Transverse colon (tissue), 4 donors: Measurements from ENCODE around the gene RPL28. TPM values are rescaled to one million over a fixed set of nuclear protein-coding genes. Genes with fewer than 3 reads are reported as not detected.

Experiments
- DNase-seq: peaks from one replicate; pipeline ENCODE4 v3.0.0-alpha.2; 2019
- H3K27ac ChIP-seq, 4 donors: fragments of 200-600 bp; sonication (generic); 2 replicates each; pipeline ENCODE4 v1.5.1; 2016 to 2018; ENCODE audit warnings: inconsistent platforms in 4 of 4
- H3K27me3 ChIP-seq: fragments of 200-600 bp; sonication (generic); 2 replicates; pipeline ENCODE4 v1.5.1; 2017; ENCODE audit warnings: inconsistent platforms
- H3K36me3 ChIP-seq, 4 donors: fragments of 200-600 bp; sonication (generic); 2 replicates each; pipeline ENCODE4 v1.5.1; 2017 to 2019; ENCODE audit warnings: inconsistent platforms in 4 of 4
- H3K4me1 ChIP-seq, 4 donors: fragments of 200-600 bp; sonication (generic); 2 replicates each; pipeline ENCODE4 v1.5.1; 2017 to 2020; ENCODE audit warnings: inconsistent platforms in 4 of 4
- H3K4me3 ChIP-seq, 4 donors: fragments of 200-600 bp; sonication (generic); 1 replicate in 1 of 4; 2 replicates in 3 of 4; pipeline versions ENCODE4 v1.5.1 to v1.6.1; 2017 to 2019; ENCODE audit warnings: inconsistent platforms in 4 of 4
- H3K9me3 ChIP-seq, 2 donors: fragments of 200-600 bp; sonication (generic); 2 replicates each; pipeline ENCODE4 v1.5.1; 2017 to 2019; ENCODE audit warnings: inconsistent platforms in 2 of 2
- EP300 ChIP-seq: sonication (generic); formaldehyde crosslinking; IDR thresholded peaks from one replicate; pipeline ENCODE4 v1.6.1; 2017; ENCODE audit warnings: antibody characterized with exemption, low read depth
- POLR2A ChIP-seq: fragments of 450-650 bp; IDR thresholded peaks from one replicate; pipeline ENCODE4 v1.6.1; 2016; ENCODE audit warnings: antibody characterized with exemption, mild to moderate bottlenecking, moderate library complexity
- POLR2AphosphoS5 ChIP-seq, 3 donors: sonication (generic); formaldehyde crosslinking; IDR thresholded peaks; one replicate each; pipeline ENCODE4 v1.6.1; 2016; ENCODE audit warnings: antibody characterized with exemption in 3 of 3
- WGBS, 2 donors: methylation state at CpG; one replicate each; pipeline ENCODE4 v1.1.5; 2018; ENCODE audit warnings: low coverage in 1 of 2; 5-methylcytosine and 5-hydroxymethylcytosine counted together
- in situ Hi-C, 4 donors: fragments of 200-750 bp; cut with MboI; loops; one replicate each; pipeline versions ENCODE4 v1.15.0 to v1.15.1; 2017; ENCODE audit warnings: low sequenced_read_pairs in 3 of 4, low pct_ligation_motif_present in 1 of 4, low pct_unique_long_range_greater_than_20kb in 1 of 4
- intact Hi-C: fragments of 100-400 bp; cut with DNase I; formaldehyde crosslinking; loops from one replicate; pipeline ENCODE4 v1.15.1; 2023; ENCODE audit warnings: low total_unique reads
- total RNA-seq, 4 donors: library from RNA; depleted of rRNA; stranded (reverse); fragments of >200 nt; gene quantifications; one replicate each; pipeline ENCODE4 v1.1.0, GENCODE V29; 2016
- TF ChIP-seq, protein P1 (sequence below), 5 experiments: fragments of 200-600 bp in 3 of 5; fragments of 450-650 bp in 2 of 5; sonication (generic) in 3 of 5; IDR thresholded peaks; 1 replicate in 2 of 5; 2 replicates in 3 of 5; pipeline ENCODE4 v1.5.1; 2016 to 2017; ENCODE audit warnings: antibody characterized with exemption in 5 of 5, inconsistent platforms in 3 of 5, mild to moderate bottlenecking in 2 of 5, moderate library complexity in 1 of 5

RPL28 gene
- total RNA-seq, 4 donors from 2014 or later, result 448 to 648 (median 605) TPM

DNA sequence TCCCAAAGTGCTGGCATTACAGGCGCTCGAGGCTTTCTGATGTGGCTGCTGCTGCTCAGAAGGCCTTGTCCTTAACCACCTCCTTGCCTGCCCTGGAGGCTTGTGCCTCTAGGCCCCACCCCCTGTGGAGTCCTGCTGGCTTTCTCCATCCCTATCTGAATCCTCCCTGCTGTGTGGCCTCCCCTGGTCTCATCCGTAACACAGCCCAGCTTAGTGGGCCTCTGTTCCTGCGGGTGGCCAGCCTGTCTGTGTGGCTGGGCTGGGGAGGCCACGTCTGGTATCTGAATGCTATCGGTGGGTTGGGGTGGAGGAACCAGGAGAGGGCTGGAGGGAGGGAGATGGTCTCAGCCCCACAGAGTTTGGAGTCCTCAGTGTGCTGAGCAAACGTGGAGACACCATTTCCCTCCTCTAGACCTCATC, 4.7 kb downstream of the RPL28 start:
- intact Hi-C loops, result no loop called here
- no peaks in the 10 kb centered on the region for H3K9me3 ChIP-seq
- no peak overlapping the region for H3K27ac ChIP-seq
- TF ChIP-seq POLR2AphosphoS5 (IDR thresholded peaks at IDR 0.05) (no peak), EP300 (no peak)
- TF ChIP-seq, protein P1, sequence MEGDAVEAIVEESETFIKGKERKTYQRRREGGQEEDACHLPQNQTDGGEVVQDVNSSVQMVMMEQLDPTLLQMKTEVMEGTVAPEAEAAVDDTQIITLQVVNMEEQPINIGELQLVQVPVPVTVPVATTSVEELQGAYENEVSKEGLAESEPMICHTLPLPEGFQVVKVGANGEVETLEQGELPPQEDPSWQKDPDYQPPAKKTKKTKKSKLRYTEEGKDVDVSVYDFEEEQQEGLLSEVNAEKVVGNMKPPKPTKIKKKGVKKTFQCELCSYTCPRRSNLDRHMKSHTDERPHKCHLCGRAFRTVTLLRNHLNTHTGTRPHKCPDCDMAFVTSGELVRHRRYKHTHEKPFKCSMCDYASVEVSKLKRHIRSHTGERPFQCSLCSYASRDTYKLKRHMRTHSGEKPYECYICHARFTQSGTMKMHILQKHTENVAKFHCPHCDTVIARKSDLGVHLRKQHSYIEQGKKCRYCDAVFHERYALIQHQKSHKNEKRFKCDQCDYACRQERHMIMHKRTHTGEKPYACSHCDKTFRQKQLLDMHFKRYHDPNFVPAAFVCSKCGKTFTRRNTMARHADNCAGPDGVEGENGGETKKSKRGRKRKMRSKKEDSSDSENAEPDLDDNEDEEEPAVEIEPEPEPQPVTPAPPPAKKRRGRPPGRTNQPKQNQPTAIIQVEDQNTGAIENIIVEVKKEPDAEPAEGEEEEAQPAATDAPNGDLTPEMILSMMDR (IDR thresholded peaks at IDR 0.05), result no peak
- in situ Hi-C loops, result loop anchor here in 1 of 4 donors (25.0 kb wide), 1 partner anchor 103 kb away; the partner anchor contains the start of genes BRSK1 and HSPBP1
- H3K36me3 ChIP-seq, result peaks cover 0 to 6% (median 0%) of the 10 kb centered on the region in 4 donors
- H3K27me3 ChIP-seq, result no peaks in the 10 kb centered on the region
- no peak overlapping the region for H3K4me3 ChIP-seq
- DNase-seq, result no peak
- H3K4me1 ChIP-seq, result peaks cover 24 to 38% (median 26%) of the 10 kb centered on the region in 4 donors
- WGBS, 2 donors, result 20 to 81% methylated on average over 1 to 7 of the region's 7 CpGs

DNA sequence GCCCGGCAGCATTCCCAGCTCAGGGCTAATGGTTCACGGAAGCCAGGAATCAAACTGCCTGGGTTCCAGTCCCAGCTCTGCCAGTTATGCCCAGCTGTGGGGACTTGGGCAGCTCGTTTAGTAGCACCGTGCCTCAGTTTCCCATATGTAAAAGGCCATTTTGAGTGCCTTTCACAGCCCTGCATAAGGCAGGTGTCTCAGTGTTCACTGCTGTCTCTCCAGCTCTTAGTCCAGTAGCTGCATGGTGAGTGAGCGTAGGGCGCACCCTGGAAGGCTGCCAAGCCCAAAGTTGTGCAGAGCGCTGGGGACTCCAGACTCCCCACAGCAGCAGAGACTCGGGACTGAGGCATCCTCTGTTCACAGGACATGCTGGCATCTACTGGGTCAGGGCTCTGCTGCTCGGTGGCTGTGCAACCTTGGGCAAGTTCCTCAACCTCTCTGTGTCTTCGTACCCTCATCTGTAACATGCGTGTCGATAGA, 5.5 kb downstream of the RPL28 start:
- no peak for DNase-seq
- no peaks in the 10 kb centered on the region for H3K9me3 ChIP-seq
- in situ Hi-C loops (loop anchor here in 1 of 4 donors (25.0 kb wide), 1 partner anchor 104 kb away; the partner anchor contains the start of genes BRSK1 and HSPBP1), intact Hi-C loops (no loop called here)
- H3K4me3 ChIP-seq, result no peak overlapping the region
- H3K4me1 ChIP-seq, result peaks cover 24 to 38% (median 26%) of the 10 kb centered on the region in 4 donors
- H3K27me3 ChIP-seq, result no peaks in the 10 kb centered on the region
- 60 to 75% methylated on average over 2 to 11 of the region's 12 CpGs for WGBS, 2 donors
- H3K27ac ChIP-seq, result no peak overlapping the region
- H3K36me3 ChIP-seq, result peaks cover 0 to 6% (median 0%) of the 10 kb centered on the region in 4 donors
- TF ChIP-seq EP300 (no peak), POLR2AphosphoS5 (IDR thresholded peaks at IDR 0.05) (no peak), POLR2A (no peak)
- TF ChIP-seq, protein P1 (IDR thresholded peaks at IDR 0.05), result no peak

DNA sequence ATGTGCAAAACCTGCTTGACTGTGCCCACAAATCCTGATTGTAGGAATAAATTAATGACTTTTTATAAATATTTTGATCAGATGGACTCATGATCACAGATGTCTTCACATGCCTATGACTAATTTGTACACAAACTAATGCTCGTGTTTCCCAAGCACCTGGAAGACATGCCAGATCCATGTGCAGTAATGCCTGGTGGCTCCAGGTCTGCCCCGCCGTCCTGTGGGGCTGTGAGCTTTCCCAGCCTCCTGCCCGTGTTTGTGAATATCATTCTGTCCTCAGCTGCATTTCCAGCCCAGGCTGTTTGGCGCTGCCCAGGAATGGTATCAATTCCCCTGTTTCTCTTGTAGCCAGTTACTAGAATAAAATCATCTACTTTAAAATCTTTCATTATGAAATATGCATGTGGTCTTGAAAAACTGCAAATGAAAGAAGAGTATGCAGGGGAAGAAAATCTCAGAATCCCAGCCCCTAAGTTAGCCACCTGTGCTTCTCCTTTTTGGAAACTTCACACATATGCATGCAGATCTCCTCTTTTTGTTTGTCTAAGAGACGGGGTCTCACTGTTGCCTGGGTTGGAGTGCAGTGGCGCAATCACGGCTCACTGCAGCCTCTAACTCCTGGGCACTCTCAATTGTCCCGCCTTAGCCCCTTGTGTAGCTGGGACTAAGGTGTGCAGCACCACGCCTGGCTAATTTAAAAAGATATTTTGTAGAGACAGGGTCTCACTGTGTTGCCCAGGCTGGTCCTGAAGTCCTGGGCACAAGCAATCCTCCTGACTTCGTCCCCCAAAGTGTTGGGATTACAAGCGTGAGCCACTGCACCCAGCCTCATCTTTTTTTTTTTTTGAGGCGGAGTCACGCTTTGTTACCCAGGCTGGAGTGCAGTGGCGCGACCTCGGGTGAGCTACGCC, 6.2 kb downstream of the RPL28 start:
- intact Hi-C loops, result no loop called here
- in situ Hi-C loops, result loop anchor here in 1 of 4 donors (25.0 kb wide), 1 partner anchor 105 kb away; the partner anchor contains the start of genes BRSK1 and HSPBP1
- 76 to 77% methylated on average over 10 to 18 of the region's 18 CpGs for WGBS, 2 donors
- Histone ChIP-seq H3K9me3 (no peaks in the 10 kb centered on the region), H3K4me1 (peaks cover 19 to 32% (median 20%) of the 10 kb centered on the region in 4 donors), H3K4me3 (no peak overlapping the region), H3K27ac (no peak overlapping the region), H3K27me3 (no peaks in the 10 kb centered on the region), H3K36me3 (peaks cover 0 to 6% (median 0%) of the 10 kb centered on the region in 4 donors)
- TF ChIP-seq POLR2AphosphoS5 (IDR thresholded peaks at IDR 0.05) (no peak), EP300 (no peak), POLR2A (no peak)
- DNase-seq, result no peak

DNA sequence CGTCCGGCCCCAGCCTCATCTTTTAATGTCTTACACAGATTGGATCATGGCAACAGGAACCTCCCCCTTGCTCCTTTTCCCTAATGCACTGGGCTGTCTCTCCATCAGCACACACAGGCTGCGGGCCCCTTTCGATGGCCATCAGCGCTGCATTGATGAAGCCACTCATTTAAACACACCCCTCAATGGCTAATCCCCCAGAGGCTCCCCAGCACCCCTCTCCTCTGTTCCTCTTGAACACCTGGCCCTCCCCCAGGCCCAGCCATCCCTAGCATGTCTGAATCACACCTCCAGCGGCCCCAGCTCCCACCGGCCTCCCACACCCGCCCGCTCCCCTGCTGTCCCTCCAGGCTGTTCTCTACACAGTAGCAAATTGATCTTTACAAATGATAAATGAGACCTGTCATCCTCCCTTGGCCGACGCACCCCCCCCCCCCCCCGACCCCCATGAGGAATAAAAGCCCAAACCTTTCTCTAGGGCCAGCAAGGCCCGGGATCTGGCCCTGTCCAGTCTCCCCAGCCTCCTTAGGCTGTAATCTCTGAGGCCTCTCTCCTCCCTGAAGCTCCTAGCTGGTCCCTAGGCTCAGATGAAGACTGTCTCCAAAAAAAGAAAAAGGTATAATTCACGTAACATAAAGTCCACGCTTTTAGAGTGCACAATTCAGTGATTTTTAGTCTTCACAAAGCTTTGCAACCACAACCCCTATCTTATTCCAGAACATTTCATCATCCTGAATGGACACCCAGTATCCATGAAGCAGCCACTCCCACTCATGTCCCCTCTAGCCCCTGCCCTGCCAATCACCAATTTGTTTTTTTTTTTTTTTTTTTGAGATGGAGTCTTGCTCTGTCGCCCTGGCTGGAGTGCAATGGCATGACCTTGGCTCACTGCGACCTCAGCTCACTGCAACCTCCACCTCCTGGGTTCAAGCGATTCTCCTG, 7.4 kb downstream of the RPL28 start:
- intact Hi-C loops (no loop called here), in situ Hi-C loops (loop anchor here in 1 of 4 donors (25.0 kb wide), 1 partner anchor 106 kb away; the partner anchor contains the start of genes BRSK1 and HSPBP1)
- Histone ChIP-seq H3K9me3 (no peaks in the 10 kb centered on the region), H3K36me3 (peaks cover 0 to 6% (median 0%) of the 10 kb centered on the region in 4 donors), H3K27ac (no peak overlapping the region), H3K4me3 (no peak overlapping the region), H3K4me1 (peaks cover 7 to 21% (median 9%) of the 10 kb centered on the region in 4 donors), H3K27me3 (no peaks in the 10 kb centered on the region)
- no peak for DNase-seq
- 79 to 90% methylated on average over 7 to 18 of the region's 18 CpGs for WGBS, 2 donors
- no peak for TF ChIP-seq POLR2AphosphoS5 (IDR thresholded peaks at IDR 0.05)
- TF ChIP-seq POLR2A, result no peak
